Adipose tissue (tissue), 3 donors: ENCODE results near the gene DRC1. TPM values are rescaled to one million over a fixed set of nuclear protein-coding genes. Genes with fewer than 3 reads are reported as not detected.

Experiments used
- H3K27ac ChIP-seq: one replicate; pipeline ENCODE4 v1.5.1; 2013; ENCODE audit warnings: low read depth, low read length
- WGBS, 3 donors: extraction: QIAGEN DNeasy Blood & Tissue Kit; methylation state at CpG; one replicate each; pipeline ENCODE4 v1.1.7; 2013; 5-methylcytosine and 5-hydroxymethylcytosine counted together
- polyA plus RNA-seq, 3 donors: library from polyadenylated mRNA; stranded (reverse); fragments of 200-250 nt; gene quantifications; one replicate each; pipeline ENCODE4 v1.2.3, GENCODE V29; 2013
- donor health status: healthy with polysubstance abuse.
- donor health status: Bipolar disorder and iron deficiency.
- donor health status: healthy.

Gene DRC1
- polyA plus RNA-seq, 3 donors = 0.10 TPM; not detected in 2

DNA sequence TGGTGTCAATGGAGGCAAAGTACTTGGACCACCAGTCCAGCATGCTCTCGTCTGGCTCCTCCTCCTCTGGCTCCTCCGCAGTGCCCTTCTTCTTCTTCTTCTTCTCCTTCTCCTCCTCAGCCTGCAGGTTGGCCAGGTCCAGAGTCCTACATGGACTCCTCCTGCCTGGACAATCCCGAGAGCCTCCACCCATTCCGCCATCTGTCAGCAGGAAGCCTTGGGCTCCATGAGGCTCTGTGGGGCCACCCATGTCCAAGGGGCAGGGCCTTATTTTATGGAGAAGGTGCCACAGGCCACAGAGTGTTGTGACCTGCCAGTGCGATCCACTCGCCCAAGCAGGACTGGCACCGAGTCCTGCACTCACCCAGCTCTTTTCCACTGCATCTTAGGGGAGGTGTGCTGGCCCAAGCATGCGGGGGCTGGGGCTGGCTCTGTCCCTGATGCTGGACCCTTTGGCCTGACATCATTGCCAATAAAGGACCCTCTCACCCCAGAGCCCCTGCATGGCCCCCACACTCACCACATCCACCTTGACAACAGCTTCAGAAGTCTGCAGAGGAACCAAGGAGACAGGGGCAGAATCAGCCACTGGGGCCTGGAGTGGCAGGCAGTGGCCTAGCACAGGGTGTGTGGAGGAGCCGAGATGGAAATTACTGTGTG is 69.0 kb downstream of the DRC1 start:
- 89 to 94% (median 92%) methylated on average over 9 of the region's 9 CpGs for WGBS, 3 donors
- no peak overlapping the region for H3K27ac ChIP-seq

DNA sequence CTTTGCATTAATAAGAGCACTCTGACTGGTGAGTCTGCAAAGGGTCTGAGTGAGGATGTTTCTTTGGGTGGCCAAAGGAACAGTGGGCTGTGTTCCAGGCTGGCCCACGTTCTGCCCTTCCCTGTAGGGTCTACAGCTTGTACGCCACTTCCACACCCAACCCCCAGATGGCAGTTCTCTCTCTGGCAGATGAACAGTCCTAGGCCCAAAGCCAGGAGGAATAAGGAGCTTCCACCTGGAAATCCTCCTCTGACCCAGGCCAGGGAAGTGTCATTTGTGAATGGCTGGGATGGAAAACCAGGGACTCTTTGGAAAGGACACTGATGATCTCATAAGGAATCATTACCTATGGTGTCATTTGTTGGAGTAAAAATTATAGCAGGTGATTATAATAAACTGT is 69.6 kb downstream of the DRC1 start:
- 46 to 60% (median 49%) methylated on average over 2 of the region's 2 CpGs for WGBS, 3 donors
- no peak overlapping the region for H3K27ac ChIP-seq

DNA sequence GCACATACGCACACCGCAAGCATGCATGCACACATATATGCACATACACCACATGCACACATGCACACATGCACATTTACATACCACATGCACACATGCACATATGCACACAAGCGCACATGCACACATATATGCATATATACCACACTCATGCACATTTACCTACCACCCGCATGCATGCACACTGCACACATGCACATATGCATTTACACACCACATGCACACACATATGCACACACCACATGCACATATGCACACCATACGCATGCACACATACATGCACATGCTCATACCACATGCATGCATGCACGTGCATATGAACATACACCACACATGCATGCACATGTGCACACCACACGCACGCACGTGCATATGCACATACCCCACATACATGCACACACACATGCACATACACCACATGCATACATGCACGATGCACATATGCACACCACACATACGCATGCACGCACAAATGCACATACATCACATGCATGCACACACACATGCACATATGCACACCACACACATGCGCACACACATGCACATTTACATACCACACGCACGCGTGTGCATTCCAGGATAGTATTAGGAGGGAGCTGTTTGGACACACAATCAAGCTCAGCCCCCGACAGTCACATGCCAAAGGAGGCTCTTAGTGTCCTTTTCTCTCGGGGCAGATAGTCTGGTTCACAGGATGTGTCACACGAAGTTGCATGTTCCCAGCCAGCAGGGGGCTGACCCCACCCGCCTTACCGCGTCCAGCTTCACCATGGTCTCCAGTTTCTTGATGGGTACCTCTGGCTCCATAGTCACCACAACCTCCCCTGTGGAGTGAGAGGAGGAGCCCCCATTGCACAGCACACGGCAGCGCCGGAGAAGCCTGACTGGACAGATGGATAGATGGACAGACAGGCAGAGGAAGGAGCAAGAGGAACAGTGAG is 70.3 kb downstream of the DRC1 start:
- H3K27ac ChIP-seq = no peak overlapping the region
- WGBS, 3 donors = 86 to 87% (median 86%) methylated on average over 25 of the region's 25 CpGs

DNA sequence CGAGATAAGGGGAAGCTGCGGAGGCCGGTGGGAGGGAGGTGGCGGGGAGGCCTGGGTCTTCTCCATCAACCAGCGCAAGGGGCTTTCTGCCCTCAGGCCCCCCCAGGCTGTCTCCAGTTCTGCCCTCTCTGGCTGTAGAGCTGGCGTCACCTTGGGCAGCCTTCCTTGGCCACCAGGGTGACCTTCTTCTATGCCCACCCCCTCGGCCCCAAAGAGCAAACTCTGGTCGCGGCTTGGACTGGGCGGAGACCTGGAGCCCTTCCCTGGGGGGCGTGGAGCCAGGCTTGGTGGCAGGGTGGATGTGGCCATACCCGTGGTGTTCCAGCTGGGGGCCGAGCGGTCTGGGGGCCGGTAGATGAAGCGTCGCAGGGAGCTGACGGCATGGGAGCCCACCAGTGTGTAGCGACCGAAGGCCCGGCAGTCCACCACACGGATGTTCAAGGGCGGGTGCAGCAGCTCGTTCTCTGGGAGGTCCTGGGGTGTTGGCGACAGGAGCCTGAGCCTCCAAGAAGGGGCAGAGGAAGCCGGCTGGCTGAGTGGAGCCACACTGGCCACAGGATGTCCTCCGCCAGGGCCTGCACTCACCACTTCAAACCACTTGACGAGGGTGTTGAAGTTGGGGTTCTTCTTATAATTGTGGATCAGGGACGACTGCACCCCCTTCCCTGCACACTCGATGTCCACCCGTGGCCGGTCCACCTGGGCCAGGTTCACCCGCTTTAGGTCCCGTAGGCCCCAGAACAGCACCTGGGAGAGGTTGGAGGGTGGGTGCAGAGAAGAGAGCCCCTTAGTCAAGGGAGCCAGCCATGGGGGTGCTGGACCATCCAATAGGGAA is 71.3 kb downstream of the DRC1 start:
- 91 to 92% (median 92%) methylated on average over 29 to 34 of the region's 34 CpGs for WGBS, 3 donors
- no peak overlapping the region for H3K27ac ChIP-seq

DNA sequence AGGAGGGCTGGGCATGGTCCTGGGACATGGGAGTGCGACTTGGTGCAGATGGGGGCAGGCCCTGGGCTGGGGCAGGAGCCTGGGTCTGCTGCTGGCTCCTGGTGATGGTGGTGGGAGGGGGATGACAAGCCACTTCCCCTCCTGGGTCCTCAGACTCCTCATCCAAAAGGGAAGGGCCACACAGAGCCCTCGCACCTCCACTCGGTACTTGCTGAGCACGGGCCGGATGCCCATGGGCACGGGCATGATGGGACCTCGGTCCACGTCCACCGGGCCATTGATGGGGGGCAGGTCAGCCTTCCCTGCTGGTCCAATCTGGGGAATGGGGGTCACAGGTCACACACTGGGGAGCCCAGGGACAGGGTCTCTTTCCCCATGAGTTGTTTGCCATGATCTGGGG is 72.1 kb downstream of the DRC1 start:
- no peak overlapping the region for H3K27ac ChIP-seq
- WGBS, 3 donors = 91 to 97% (median 96%) methylated on average over 9 of the region's 9 CpGs

DNA sequence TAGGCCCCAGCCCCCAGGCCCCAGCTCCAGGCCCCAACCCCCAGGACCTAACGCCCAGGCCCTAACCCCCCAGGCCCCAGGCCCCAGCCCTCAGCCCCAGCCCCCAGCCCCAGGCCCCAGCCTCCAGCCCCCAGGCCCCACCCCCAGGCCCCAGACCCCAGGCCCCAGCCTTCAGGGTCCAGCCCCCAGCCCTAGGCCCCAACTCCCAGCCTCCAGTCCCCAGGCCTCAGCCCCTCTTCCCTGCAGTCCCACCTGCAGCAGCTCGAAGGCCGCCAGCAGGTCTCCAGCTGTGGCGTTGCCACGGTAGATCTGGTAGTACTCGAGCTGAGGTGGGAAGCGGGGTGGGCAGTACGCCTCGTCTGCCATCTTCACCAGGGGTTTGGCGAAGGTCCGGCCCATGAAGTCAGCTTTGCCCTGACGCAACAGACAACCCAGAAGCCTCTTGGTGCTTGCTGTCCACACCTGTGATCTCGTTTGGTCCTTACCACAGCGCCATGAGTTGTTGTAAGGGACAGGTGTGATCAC is 72.6 kb downstream of the DRC1 start:
- H3K27ac ChIP-seq = no peak overlapping the region
- 94 to 97% (median 95%) methylated on average over 14 of the region's 14 CpGs for WGBS, 3 donors

DNA sequence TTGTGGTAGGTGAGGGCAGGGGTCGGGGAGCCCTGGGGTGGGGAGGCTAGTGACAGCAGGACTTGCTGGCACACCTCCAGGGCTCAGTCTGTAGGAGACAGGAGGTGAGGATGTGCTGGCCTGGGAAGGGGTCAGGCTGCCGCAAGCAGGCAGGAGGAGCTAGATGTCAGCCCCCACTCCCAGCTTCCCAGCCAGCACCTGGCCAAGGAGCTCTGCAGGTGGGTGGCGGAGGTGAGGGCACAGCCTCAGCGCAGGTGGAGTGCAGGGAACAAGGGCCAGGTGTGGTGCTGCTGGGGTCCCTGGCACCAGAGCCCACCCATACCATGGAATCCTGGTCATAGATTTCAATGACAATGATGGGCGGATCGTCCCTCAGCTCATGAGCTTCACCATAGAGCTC is 73.3 kb downstream of the DRC1 start:
- no peak overlapping the region for H3K27ac ChIP-seq
- WGBS, 3 donors = 92 to 95% (median 93%) methylated on average over 6 of the region's 6 CpGs

DNA sequence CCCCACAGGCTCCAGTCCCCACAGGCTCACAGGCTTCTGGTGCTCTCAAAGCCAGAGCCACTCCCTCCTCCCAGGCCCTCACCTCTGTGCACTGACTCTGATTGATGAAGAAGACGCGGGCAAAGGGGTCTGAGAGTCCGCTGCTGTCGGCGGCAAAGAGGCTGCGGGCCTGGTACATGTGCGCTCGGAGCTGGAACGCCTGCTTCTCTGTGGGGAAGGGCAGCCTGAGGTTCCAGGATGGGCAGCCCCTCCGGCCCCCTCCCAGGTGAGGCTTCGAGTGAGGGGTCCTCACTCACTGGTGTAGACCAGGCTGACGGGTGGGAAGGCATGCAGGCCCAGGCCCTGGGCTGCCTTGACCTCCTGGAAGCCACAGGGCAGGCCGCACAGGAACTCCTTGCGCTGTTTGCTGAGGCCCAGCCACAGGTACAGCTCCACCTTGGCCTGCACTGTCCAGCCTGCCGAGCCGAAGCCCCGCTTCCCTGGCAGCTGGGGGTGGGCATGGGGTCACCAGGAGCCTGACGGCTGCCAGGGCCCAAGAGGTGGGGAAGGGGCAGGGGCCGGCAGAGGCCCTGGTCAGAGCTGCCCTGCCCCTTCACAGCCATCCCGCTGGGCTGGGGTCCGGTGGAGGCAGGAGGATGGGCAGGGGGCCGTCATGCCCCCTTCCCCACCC is 74.2 kb downstream of the DRC1 start:
- H3K27ac ChIP-seq = no peak overlapping the region
- 81 to 88% (median 87%) methylated on average over 19 to 22 of the region's 22 CpGs for WGBS, 3 donors

DNA sequence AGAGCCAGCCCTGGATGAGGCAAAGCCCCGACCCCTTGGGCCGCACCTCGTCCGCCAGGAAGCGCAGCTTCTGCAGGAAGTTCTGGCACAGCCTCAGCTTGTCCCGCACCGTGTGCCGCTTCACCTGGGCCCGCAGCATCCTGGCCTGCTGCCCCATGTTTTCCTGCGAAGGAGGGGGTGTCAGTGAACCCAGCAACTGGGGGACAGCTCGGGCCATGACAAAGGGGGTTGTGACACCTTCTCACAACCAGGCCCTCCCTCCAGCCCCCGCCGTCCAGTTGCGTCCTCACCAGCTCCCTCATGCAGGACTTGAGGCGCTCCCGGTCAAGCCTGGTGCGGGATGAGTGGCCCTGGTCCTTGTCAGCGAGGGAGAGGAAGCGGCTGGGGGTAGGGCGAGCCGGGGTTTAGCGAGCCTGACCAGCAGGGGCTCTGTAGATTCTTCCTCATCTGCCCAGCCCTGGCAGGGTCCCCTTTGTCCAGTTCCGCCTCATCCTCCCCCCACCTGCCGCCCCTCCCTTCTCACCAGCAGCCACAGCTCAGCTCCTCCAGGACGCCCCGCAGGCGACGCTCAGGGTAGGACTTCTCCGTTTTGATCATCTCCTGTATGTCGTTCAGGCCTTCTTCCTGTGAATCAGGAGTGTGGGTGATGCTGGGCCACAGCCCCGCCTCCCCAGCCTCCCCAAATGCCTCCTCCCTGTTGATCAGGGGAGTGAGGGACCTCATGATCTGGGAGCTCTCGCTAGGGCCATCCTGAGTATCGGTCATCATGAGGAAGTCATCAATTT is 75.6 kb downstream of the DRC1 start:
- WGBS, 3 donors = 40 to 71% (median 53%) methylated on average over 33 of the region's 33 CpGs
- no peak overlapping the region for H3K27ac ChIP-seq

DNA sequence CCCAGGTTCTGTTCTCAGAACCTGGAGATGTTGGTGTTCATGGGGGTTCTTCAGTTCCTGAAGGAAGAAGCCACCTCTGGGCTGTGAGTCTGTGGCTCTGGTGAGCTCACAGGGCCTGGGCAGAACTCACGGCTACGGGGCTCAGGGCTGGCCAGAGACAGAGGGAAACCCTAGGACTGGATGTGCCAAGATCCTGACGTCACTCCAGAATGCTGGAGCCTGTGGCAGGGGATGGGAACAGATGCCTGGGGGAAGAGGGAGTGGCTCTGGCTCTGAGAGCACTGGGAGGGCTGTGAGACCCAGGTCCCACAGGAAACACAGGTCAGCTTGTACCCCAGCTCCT is 76.2 kb downstream of the DRC1 start, which contains the start of gene OTOF:
Gene OTOF (minus strand): TSS at position 214 of the 343 bp plus-strand sequence.
- H3K27ac ChIP-seq = no peak within 1 kb of the TSS
- 27 to 41% (median 34%) methylated on average over 3 of the region's 3 CpGs for WGBS, 3 donors

DNA sequence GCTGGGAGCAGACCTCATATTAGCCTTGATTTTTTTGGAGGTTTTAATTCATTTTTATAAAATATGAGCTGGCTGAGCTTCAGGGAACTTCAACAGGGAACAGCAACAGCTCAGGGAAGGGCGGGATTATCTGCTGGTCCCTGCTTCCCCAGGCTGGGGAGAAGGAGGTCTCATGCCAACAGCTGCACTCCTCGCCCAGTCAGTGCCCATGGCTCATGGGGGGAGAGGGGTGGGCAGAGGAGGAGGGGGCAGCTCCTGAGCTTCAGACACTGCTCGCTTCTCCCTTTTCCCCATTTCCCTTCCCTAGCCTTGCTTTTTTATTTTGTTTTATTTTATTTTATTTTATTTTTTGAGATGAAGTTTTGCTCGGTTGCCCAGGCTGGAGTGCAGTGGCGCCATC is 76.6 kb downstream of the DRC1 start:
- no peak overlapping the region for H3K27ac ChIP-seq
- 72 to 90% (median 81%) methylated on average over 5 of the region's 5 CpGs for WGBS, 3 donors

DNA sequence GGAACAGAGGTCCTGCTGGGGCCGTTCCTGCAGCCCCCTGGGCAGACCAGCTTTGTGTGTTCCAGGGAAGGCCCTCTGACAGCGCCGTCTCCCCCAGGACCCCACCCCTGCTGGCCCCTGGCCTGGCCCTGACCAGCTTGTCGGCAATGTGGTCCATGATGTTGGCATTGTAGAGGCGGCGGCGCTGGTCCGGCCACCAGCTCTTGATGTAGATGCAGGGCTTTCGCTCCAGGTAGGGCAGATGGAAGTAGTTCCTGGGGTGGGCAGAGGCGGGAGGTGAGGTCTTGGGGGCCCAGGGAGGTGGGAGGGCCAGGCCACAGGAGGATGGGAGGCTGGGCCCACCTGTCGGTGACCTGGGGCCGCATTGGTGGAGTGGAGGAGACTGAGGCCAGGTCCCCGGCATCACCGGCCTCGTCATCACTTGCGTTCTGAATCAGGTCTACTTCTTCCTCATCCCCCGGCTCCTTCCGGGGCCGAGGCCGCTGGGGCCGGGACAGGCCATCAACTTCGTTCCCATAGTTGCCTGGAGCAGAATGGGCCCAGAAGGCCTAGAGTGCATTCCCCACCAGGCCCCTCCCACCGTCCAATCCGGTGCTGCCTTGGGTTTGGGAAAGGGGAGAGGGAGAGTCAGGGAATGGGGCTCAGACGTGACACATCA is 77.5 kb downstream of the DRC1 start:
- H3K27ac ChIP-seq = no peak overlapping the region
- 90 to 95% (median 92%) methylated on average over 23 to 25 of the region's 25 CpGs for WGBS, 3 donors

DNA sequence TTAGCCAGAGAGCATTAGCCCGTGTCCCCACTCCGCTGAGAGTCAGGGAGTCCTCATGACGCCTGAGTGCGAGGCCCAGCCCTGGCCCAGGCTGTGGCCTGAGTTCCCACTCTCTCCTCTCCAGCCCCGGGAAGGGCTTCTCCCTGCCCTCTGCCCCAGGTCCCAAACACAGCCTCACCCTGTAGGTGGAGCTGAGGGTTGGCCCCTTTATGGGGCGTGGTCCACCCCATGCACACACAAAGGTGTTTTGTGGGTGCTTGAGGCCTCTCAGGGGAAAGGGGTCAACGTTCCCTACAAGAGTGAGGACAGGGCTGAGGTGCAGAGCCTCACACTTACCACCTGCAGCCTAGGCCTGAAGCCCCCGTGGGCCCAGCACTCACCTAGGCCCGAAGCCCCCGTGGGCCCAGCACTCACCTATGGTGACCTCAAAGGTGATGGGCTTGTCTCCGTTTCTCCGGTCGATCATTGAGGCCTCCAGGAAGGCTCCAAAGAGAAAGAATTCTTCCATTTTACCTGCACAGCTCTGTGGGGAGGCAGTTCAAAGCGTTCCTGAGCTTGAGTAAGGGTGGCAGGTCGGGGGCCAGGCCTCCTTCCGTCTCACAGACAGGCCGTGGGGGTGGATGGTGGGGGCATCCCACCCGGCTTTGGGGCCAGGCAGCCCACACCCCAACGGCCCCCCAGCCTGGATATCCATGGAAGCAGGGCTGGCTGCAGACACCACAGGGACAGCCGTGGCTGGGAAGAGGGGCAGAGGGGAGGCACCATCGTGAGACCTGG is 78.3 kb downstream of the DRC1 start:
- no peak overlapping the region for H3K27ac ChIP-seq
- 91 to 92% (median 91%) methylated on average over 21 of the region's 21 CpGs for WGBS, 3 donors

DNA sequence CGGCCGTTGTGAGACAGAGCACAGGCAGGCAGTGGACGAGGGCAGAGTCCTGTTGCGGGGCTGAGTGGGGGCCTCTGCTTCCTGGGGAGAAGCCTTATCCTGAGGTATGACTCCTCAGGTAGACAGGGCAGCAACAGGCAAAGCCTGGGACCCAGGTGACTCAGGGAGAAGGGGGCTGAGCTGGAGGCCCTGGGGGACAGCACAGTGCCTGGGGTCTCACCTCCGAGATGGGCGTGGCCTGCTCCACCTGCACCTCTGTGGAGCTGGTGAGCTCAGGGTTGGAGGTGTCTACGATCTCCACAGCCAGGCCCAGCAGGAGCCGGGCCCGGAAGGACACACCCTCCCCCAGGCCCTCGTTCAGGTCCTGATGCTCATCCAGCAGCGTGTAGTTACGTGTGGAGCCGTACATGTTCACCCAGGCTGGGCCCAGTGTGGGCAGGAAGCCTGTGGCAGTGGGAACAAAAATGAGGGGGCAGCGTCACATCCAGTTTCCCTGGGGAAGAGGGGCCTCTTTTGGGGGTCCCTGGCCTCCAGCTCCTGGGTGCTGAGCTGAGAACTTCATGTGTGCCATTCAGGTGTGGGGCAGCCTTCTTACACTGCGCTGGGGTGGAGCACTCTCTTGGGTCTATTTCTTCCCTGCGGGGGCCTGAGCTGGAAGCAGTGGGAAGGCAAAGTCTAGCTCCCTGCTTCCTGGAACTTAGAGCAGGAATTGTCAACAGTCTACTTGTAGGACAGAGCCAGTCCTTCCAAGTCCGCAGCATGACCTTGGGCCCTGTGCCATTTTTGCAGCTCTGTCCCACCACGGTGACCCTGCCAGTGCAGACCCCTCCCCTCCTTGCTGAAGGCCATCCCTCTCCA is 79.1 kb downstream of the DRC1 start:
- WGBS, 3 donors = 77 to 82% (median 80%) methylated on average over 18 of the region's 18 CpGs
- H3K27ac ChIP-seq = no peak overlapping the region

DNA sequence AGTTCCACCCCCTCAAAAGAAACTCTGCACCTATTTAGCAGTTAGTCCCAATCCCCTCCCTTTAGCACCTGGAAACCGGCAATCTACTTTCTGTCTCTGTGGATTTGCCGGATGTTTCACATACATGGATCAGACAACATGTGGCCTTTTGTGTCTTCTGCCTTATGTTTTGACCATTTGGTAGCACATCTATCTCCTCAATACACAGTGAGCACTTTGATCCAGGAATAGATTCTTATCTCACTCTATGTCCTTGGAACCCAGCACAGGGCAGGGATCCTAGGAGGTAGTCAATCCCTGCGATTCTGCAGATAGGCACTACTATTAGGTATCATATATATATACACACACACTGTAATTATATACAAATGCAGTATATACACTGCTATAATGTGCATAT is 80.0 kb downstream of the DRC1 start:
- no peak overlapping the region for H3K27ac ChIP-seq
- WGBS, 3 donors = 80 to 97% (median 94%) methylated on average over 3 of the region's 3 CpGs
